Neuronal stem cell (in vitro differentiated cells): ENCODE results near the gene ADGRV1.

ENCODE experiments used
- DNase-seq: peaks from one replicate; pipeline ENCODE4 v3.0.0-alpha.2; 2013; ENCODE audit warnings: low spot score
- H2AFZ ChIP-seq: one replicate; pipeline ENCODE4 v1.6.1; 2013; ENCODE audit warnings: mild to moderate bottlenecking, low read length, inconsistent platforms
- H2AK5ac ChIP-seq: 2 replicates; pipeline ENCODE4 v1.6.1; 2013; ENCODE audit warnings: low read depth, mild to moderate bottlenecking, inconsistent platforms, low read length, moderate library complexity, mixed read lengths
- H2BK120ac ChIP-seq: 2 replicates; pipeline ENCODE4 v1.6.1; 2013; ENCODE audit warnings: low read depth, mild to moderate bottlenecking, inconsistent platforms, low read length, moderate library complexity, mixed read lengths
- H2BK12ac ChIP-seq: one replicate; pipeline ENCODE4 v1.6.1; 2013; ENCODE audit warnings: low read length, inconsistent platforms
- H2BK15ac ChIP-seq: 2 replicates; pipeline ENCODE4 v1.6.1; 2013; ENCODE audit warnings: mild to moderate bottlenecking, low read length, inconsistent platforms, mixed read lengths
- H2BK5ac ChIP-seq: one replicate; pipeline ENCODE4 v1.6.1; 2013; ENCODE audit warnings: inconsistent platforms, mild to moderate bottlenecking, low read length, moderate library complexity
- H3K14ac ChIP-seq: one replicate; pipeline ENCODE4 v1.6.1; 2013; ENCODE audit warnings: low read length, inconsistent platforms
- H3K18ac ChIP-seq: 2 replicates; pipeline ENCODE4 v1.6.1; 2013; ENCODE audit warnings: low read length, inconsistent platforms
- H3K23ac ChIP-seq: 2 replicates; pipeline ENCODE4 v1.6.1; 2013; ENCODE audit warnings: low read depth, mild to moderate bottlenecking, mixed read lengths, low read length, inconsistent platforms; ENCODE audit not compliant: poor library complexity
- H3K27ac ChIP-seq: replicated peaks from 3 replicates; pipeline ENCODE4 v1.5.1; 2013; ENCODE audit warnings: low read length, inconsistent platforms
- H3K27me3 ChIP-seq, 3 experiments: 2 replicates each; pipeline ENCODE4 v1.6.1; 2013; ENCODE audit warnings: low read length in 3 of 3, mild to moderate bottlenecking in 2 of 3, inconsistent platforms in 1 of 3, low read depth in 1 of 3, mixed read lengths in 1 of 3, moderate library complexity in 1 of 3; ENCODE audit not compliant: control insufficient read depth in 3 of 3, insufficient read depth in 3 of 3
- H3K36me3 ChIP-seq, 2 donors: replicated peaks in 1 of 2; 2 replicates each; pipeline ENCODE4 v1.6.1; 2013; ENCODE audit warnings: low read length in 2 of 2; ENCODE audit not compliant: control insufficient read depth in 2 of 2, insufficient read depth in 2 of 2
- H3K4ac ChIP-seq: 2 replicates; pipeline ENCODE4 v1.6.1; 2013; ENCODE audit warnings: inconsistent platforms, mild to moderate bottlenecking, low read length, moderate library complexity
- H3K4me1 ChIP-seq, 2 donors: 1 replicate in 1 of 2; 2 replicates in 1 of 2; pipeline ENCODE4 v1.6.1; 2013; ENCODE audit warnings: low read length in 2 of 2, low read depth in 1 of 2; ENCODE audit not compliant: control insufficient read depth in 2 of 2, insufficient read depth in 1 of 2
- H3K4me2 ChIP-seq: one replicate; pipeline ENCODE4 v1.6.1; 2013; ENCODE audit warnings: mild to moderate bottlenecking, low read length, inconsistent platforms; ENCODE audit not compliant: insufficient read depth, poor library complexity, severe bottlenecking
- H3K4me3 ChIP-seq, 2 donors: 2 replicates each; pipeline ENCODE4 v1.5.1; 2013; ENCODE audit warnings: low read length in 2 of 2, mild to moderate bottlenecking in 2 of 2, inconsistent platforms in 1 of 2, moderate library complexity in 1 of 2
- H3K79me1 ChIP-seq: one replicate; pipeline ENCODE4 v1.6.1; 2013; ENCODE audit warnings: low read depth, mild to moderate bottlenecking, inconsistent platforms, low read length, moderate library complexity
- H3K9ac ChIP-seq: one replicate; pipeline ENCODE4 v1.6.1; 2013; ENCODE audit warnings: mild to moderate bottlenecking, low read depth, low read length, inconsistent platforms; ENCODE audit not compliant: poor library complexity
- H3K9me3 ChIP-seq, 2 donors: replicated peaks in 1 of 2; 2 replicates each; pipeline versions ENCODE3 to v1.6.1; 2013; ENCODE audit warnings: low read length in 2 of 2, mild to moderate bottlenecking in 2 of 2, inconsistent platforms in 1 of 2, low read depth in 1 of 2, mixed read lengths in 1 of 2, moderate library complexity in 1 of 2; ENCODE audit not compliant: control insufficient read depth in 2 of 2, insufficient read depth in 1 of 2
- H4K8ac ChIP-seq: one replicate; pipeline ENCODE4 v1.6.1; 2013; ENCODE audit warnings: low read depth, mild to moderate bottlenecking, inconsistent platforms, low read length, moderate library complexity
- H4K91ac ChIP-seq: one replicate; pipeline ENCODE4 v1.6.1; 2013; ENCODE audit warnings: low read length, low read depth, mild to moderate bottlenecking, inconsistent platforms; ENCODE audit not compliant: poor library complexity
- WGBS, 2 donors: extraction: QIAGEN DNeasy Blood & Tissue Kit; methylation state at CpG; one replicate each; pipeline ENCODE4 v1.1.7; 2013; ENCODE audit warnings: missing lambda C conversion rate in 2 of 2, mixed read lengths in 1 of 2; ENCODE audit not compliant: insufficient read length in 2 of 2, insufficient replicate concordance in 1 of 2; ENCODE audit errors: extremely low coverage in 2 of 2; 5-methylcytosine and 5-hydroxymethylcytosine counted together

Gene ADGRV1

DNA sequence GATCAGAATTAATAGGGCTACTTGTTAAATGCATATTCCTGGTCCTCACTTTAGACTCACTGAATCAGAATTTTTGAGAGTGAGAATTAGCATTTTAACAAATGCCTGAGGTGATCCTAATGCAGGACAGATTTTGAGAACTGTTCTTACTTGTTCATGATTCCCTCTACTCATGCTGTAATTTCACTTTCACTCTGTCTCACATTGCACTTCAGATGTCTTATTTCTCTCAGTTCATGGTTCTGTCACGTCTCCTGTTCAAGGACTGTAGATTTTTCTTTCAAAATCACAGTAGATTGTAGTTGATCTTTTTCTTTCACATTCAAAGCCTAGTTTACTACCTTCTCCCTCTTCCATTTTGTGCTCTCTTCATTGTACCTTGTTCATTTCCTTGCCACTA, 54.3 kb downstream of the ADGRV1 start:
- H2AFZ ChIP-seq: no peak overlapping the region
- no CpG with 5 or more reads among the region's 1 CpG for WGBS, 2 donors
- no peak overlapping the region for H4K8ac ChIP-seq
- no peak overlapping the region for H2BK15ac ChIP-seq
- H2AK5ac ChIP-seq: no peak overlapping the region
- no peak overlapping the region for H3K4me2 ChIP-seq
- no peak overlapping the region for H3K23ac ChIP-seq
- no peak overlapping the region for H2BK12ac ChIP-seq
- H3K4ac ChIP-seq: no peak overlapping the region
- no peaks in the 10 kb centered on the region for H3K27me3 ChIP-seq
- H2BK5ac ChIP-seq: no peak overlapping the region
- peaks cover 0 to 8% of the 10 kb centered on the region in 2 donors for H3K36me3 ChIP-seq
- no peak overlapping the region for H3K9ac ChIP-seq
- H3K4me1 ChIP-seq: peaks cover under 1 to 12% of the 10 kb centered on the region in 2 donors
- no peak overlapping the region for H3K14ac ChIP-seq
- peaks cover 0 to 5% of the 10 kb centered on the region in 2 donors for H3K9me3 ChIP-seq
- no peak overlapping the region for H3K18ac ChIP-seq
- DNase-seq: no peak
- no peak overlapping the region for H4K91ac ChIP-seq
- H3K4me3 ChIP-seq: no peak overlapping the region
- peaks cover 2% of the 10 kb centered on the region for H3K79me1 ChIP-seq
- H2BK120ac ChIP-seq: no peak overlapping the region
- H3K27ac ChIP-seq: no peak overlapping the region

GRCh38 chr5:90613459-90613858, 54.9 kb downstream of the ADGRV1 start:
- Histone ChIP-seq H4K91ac (no peak overlapping the region), H3K27ac (no peak overlapping the region), H3K9me3 (peaks cover 0 to 5% of the 10 kb centered on the region in 2 donors), H2BK15ac (no peak overlapping the region), H2BK5ac (no peak overlapping the region), H3K23ac (no peak overlapping the region), H3K18ac (no peak overlapping the region), H2AK5ac (no peak overlapping the region), H3K4me3 (no peak overlapping the region), H4K8ac (no peak overlapping the region), H2BK12ac (no peak overlapping the region), H3K36me3 (peaks cover 0 to 8% of the 10 kb centered on the region in 2 donors), H3K27me3 (no peaks in the 10 kb centered on the region), H2BK120ac (no peak overlapping the region), H3K4me1 (peaks cover 2 to 17% of the 10 kb centered on the region in 2 donors), H3K14ac (no peak overlapping the region), H3K79me1 (peaks cover 2% of the 10 kb centered on the region), H3K4ac (no peak overlapping the region), H2AFZ (no peak overlapping the region), H3K4me2 (no peak overlapping the region), H3K9ac (no peak overlapping the region)
- no CpG with 5 or more reads among the region's 3 CpGs for WGBS, 2 donors
- DNase-seq: no peak

DNA sequence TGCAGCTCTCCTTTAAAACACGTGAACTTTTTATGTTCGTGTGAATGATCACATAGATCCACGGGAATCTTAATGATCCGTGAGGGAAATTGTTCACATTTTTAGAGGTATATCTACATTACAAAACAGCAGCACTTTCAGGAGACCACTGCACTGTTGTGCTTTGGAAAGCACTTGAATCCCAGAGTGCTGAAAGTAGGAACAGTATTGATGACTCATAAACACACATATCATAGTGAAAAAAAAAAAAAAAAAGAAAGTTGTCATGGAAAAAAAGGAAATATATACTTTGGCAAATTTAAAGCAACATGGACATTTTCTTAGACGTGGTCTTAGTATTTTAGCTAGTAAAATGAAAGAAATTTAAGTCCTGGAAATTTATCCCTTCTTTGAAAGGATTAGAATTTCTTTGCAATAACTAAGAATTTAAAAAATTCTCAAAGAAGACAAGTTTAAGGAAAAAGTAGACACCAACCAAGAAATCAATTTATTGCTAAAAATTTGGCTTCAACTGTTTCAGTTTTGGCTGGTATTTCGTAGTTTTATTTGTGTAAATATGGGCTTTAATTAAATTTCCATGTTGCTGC, 55.4 kb downstream of the ADGRV1 start:
- H3K23ac ChIP-seq: no peak overlapping the region
- H3K18ac ChIP-seq: no peak overlapping the region
- H3K4me2 ChIP-seq: no peak overlapping the region
- no peaks in the 10 kb centered on the region for H3K79me1 ChIP-seq
- H2AFZ ChIP-seq: no peak overlapping the region
- DNase-seq: no peak
- no peak overlapping the region for H3K14ac ChIP-seq
- H3K36me3 ChIP-seq: peaks cover 0 to 9% of the 10 kb centered on the region in 2 donors
- H3K27me3 ChIP-seq: no peaks in the 10 kb centered on the region
- H3K9me3 ChIP-seq: peaks cover 0 to 3% of the 10 kb centered on the region in 2 donors
- no peak overlapping the region for H2BK15ac ChIP-seq
- no peak overlapping the region for H3K27ac ChIP-seq
- no peak overlapping the region for H4K8ac ChIP-seq
- H3K4ac ChIP-seq: no peak overlapping the region
- H2BK5ac ChIP-seq: no peak overlapping the region
- H2BK12ac ChIP-seq: no peak overlapping the region
- H3K4me1 ChIP-seq: peaks cover 2 to 18% of the 10 kb centered on the region in 2 donors
- H2BK120ac ChIP-seq: no peak overlapping the region
- no peak overlapping the region for H2AK5ac ChIP-seq
- no peak overlapping the region for H4K91ac ChIP-seq
- no CpG with 5 or more reads among the region's 6 CpGs for WGBS, 2 donors
- H3K9ac ChIP-seq: no peak overlapping the region
- no peak overlapping the region for H3K4me3 ChIP-seq

DNA sequence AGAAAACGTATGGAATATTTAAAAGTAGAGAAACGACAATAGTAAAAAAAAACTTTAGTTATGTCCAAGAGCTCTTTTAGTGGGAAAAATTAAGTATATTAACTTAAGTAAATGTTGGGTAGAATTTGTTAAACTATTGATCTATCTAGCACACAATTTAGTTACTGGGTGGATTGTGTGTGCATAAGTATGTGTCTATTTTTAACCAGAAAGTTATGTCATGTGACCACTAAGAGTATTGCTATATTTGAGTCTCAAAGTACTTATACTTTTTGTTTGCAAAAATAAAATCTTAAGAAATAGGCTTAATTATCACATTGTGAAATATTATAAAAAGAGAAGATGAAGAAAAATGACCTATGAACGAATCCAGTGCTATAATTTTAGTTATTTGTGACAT, 56.8 kb downstream of the ADGRV1 start:
- Histone ChIP-seq H4K8ac (no peak overlapping the region), H3K9ac (no peak overlapping the region)
- WGBS, 2 donors: 100% methylated on average over 2 of the region's 3 CpGs; no CpG with 5 or more reads in 1 of the 2 donors

More for the DNA sequence above, 56.8 kb downstream of the ADGRV1 start:
- Histone ChIP-seq H3K18ac (no peak overlapping the region), H4K91ac (no peak overlapping the region), H3K23ac (no peak overlapping the region), H2BK12ac (no peak overlapping the region), H3K9me3 (peaks cover 0 to 7% of the 10 kb centered on the region in 2 donors), H3K36me3 (peaks cover 0 to 14% of the 10 kb centered on the region in 2 donors), H3K4me2 (no peak overlapping the region), H3K79me1 (no peaks in the 10 kb centered on the region), H2AFZ (no peak overlapping the region), H3K27me3 (no peaks in the 10 kb centered on the region), H3K14ac (no peak overlapping the region), H3K4me1 (peaks cover 2 to 18% of the 10 kb centered on the region in 2 donors), H2BK15ac (no peak overlapping the region), H3K4me3 (no peak overlapping the region), H3K4ac (no peak overlapping the region), H2BK5ac (no peak overlapping the region), H2AK5ac (no peak overlapping the region), H3K27ac (no peak overlapping the region), H2BK120ac (no peak overlapping the region)
- DNase-seq: no peak
